Transverse colon (tissue), 3 donors: ENCODE results near the gene SETD1A.

Experiments used
- CTCF ChIP-seq, 5 experiments: fragments of 200-600 bp in 3 of 5; fragments of 450-650 bp in 2 of 5; sonication (generic) in 3 of 5; IDR thresholded peaks; 1 replicate in 2 of 5; 2 replicates in 3 of 5; pipeline ENCODE4 v1.5.1; 2016 to 2017; ENCODE audit warnings: antibody characterized with exemption in 5 of 5, inconsistent platforms in 3 of 5, mild to moderate bottlenecking in 2 of 5, moderate library complexity in 1 of 5
- POLR2A ChIP-seq: fragments of 450-650 bp; IDR thresholded peaks from one replicate; pipeline ENCODE4 v1.6.1; 2016; ENCODE audit warnings: antibody characterized with exemption, mild to moderate bottlenecking, moderate library complexity

GRCh38 chr16:30934827-30935557 lies 22.6 kb upstream of the SETD1A start:
- TF ChIP-seq POLR2A (no peak), CTCF (IDR thresholded peaks at IDR 0.05) (peak; percentile 30 to 42 (median 40))
